Jurkat, Clone E6-1 (cell line): ENCODE measurements around the gene BCAT1.
"Not testable (repeated sequence)": the region's sequence is repeated elsewhere in the genome, so short reads cannot be mapped to it uniquely, and the experiment has no call there.

Experiments used
- DNase-seq: peaks from one replicate; pipeline ENCODE4 v3.0.0-alpha.2; 2011; ENCODE audit warnings: low read depth, low spot score
- H3K4me3 ChIP-seq: 2 replicates; pipeline ENCODE4 v1.5.1; 2011; ENCODE audit warnings: mild to moderate bottlenecking, low read length, control low read depth, moderate library complexity

Gene BCAT1

DNA sequence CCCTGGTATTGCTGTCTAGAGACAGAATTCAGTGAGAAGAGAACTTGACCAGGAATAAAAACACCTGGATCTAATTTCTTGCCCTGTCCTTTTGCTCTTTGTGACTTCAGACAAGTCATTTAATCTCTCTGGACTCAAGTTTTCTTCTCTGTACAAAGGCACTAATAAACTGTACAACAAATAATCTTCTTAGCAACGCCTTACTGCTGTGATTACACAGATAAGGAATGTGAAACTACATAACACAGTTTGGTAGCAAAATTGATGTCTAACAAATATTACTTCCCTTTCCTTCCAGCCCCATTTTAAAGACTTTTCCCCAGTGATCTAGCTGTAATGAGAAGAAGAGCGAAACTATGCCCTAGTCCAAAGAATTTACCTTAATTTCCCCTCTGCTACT lies 69.3 kb downstream of the BCAT1 start:
- DNase-seq = no peak
- H3K4me3 ChIP-seq = no peak overlapping the region

DNA sequence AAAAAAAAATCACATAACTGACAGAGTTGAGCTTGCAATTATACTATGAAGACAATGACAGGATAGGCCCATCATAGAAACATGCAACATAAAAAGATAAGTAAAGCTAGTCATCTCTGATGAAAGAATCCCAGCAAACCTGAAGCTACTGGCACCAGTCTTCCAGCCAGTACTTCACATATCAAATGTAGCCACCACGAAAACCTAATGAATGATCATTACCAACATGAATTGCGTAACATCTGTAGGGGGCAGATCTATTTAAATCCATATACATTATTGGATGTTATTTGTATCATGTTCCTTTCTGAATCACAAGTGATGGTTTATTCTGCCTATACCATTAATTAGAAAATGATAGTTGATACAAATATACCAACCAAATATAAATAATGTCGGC lies 73.9 kb downstream of the BCAT1 start:
- no peak for DNase-seq
- no peak overlapping the region for H3K4me3 ChIP-seq

DNA sequence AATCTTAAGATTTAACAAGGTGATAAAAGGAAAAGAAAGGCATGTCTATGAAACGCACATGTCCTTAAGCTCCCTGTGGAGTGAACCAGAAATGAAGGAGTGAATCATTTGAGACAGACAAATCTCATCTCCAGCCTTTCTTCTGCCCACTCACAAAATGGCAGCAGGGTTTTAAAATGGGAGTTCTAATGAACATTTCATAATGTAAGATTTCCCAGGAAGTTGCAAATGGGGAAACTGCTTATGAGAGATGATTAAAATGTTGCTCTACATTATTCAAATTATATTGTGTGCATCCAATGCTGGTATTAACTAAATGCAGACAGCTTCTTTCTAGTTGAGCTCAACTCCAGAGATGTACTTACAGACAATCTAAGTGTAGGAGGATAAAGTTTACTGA lies 76.7 kb downstream of the BCAT1 start:
- no peak for DNase-seq
- H3K4me3 ChIP-seq = no peak overlapping the region

DNA sequence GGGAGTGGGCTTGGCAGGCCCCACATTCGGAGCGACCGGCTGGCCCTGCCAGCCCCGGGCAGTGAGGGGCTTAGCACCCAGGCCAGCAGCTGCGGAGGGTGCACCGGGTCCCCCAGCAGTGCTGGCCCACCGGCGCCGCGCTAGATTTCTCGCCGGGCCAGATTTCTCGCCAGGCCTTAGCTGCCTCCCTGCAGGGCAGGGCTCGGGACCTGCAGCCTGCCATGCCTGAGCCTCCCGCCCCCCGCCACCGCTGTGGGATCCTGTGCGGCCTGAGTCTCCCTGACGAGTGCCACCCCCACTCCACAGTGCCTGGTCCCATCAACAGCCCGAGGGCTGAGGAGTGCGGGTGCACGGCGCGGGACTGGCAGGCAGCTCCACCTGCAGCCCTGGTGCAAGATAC lies 82.8 kb downstream of the BCAT1 start:
- not testable (repeated sequence) for H3K4me3 ChIP-seq, DNase-seq

DNA sequence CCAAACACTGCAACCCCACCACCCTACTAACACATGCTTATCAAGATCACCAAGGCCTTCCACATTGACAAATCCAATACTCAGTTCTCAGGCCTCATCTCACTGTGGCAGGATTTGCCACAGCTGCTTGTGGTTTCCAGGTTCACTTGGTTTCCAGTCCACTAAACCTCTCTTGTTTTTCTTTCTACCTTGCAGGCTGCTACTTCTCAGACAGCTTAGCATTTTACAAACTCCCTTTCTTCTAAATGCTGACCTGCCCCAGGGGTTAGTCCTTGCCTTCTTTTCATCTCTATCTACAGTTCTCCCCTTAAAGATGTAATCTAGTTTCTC lies 84.1 kb downstream of the BCAT1 start:
- peak; percentile 55 for DNase-seq
- H3K4me3 ChIP-seq = no peak overlapping the region

DNA sequence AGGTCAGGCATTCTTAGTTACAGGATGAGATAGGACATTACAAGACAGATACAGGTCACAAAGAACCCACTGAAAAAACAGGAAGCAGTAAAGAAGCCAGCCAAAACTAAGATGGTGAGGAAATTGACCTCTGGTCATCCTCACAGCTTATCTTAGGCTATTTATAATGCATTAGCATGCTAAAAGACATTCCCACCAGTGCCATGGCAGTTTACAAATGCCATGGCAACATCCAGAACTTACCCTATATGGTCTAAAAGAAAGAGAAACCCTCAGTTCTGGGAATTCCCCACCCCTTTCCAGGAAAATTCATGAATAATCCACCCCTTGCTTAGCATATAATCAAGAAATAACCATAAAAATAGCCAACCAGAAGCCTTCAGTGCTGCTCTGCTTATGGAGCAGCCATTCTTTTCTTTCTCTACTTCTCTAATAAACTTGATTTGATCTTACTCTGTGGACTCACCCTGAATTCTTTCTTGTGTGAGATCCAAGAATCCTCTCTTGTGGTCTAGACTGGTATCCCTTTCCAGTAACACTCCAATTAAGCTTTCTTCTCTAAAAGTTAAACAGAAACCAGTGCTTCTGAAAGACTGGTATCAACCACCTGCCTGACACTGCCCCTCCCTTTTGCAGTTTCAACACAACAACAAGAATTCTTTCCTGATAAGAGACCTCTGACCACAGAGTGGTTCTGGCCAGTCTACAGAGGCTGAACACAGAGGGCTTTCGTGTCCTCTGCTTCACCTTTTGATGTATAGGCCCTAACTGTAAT lies 86.9 kb downstream of the BCAT1 start:
- no peak for DNase-seq
- no peak overlapping the region for H3K4me3 ChIP-seq

DNA sequence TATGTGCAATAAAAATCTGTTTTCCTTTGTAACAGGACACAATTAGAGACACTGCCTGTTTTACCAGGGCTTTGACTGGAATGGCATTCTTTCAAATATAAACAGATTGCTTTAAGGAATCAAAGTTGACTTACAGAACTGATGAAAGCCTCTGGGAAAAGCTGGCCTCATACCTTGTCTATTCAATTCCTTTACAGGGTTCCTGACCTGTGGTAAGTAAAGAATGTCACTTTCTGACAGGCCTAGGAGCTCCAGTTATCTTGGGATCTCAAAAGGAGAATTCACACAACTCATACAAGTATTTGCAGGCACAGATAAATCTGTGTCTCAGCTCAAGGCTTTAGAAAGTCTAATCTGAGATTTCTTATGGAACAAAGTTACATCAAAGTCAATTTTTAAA lies 88.4 kb downstream of the BCAT1 start:
- no peak for DNase-seq

DNA sequence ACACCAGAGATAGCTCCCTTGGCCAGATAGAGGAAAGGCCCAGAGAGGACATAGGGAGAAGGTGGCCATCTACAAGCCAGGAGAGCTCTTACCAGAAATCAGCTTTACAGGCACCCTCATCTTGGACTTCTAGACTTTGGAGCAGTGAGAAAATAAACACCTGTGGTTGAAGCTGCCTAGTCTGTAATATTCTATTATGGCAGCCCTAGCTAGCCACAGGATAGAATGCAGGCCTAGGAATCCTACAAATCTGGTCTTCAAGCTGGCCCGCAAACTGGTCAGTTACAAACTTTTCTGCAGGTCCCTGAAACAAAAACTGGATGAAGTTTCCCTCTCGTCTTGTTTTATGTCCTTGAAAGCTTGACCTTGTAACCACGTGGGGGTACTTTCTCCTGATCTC lies 92.4 kb downstream of the BCAT1 start:
- no peak for DNase-seq
- H3K4me3 ChIP-seq = no peak overlapping the region

More for the DNA sequence above, 88.4 kb downstream of the BCAT1 start:
- no peak overlapping the region for H3K4me3 ChIP-seq

DNA sequence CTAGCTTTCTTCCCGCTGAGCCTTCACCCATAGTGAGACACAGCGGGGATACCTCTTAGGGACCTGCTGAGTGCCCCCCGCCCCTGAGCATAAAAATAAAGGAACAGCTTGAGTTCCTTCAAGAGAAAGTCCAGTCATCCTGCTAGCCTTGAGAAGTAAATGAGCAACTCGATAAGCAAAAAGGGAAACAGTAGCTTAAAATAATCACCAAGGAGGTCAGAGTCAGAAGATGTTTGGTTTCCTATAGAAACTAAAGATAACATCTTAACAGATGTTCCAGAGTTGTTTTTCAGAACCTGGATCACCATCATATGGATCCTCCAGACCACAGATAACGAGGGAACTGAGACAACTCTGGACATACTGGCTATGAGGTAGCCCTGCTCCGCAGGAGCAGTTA lies 94.0 kb downstream of the BCAT1 start:
- no peak overlapping the region for H3K4me3 ChIP-seq
- DNase-seq = no peak

DNA sequence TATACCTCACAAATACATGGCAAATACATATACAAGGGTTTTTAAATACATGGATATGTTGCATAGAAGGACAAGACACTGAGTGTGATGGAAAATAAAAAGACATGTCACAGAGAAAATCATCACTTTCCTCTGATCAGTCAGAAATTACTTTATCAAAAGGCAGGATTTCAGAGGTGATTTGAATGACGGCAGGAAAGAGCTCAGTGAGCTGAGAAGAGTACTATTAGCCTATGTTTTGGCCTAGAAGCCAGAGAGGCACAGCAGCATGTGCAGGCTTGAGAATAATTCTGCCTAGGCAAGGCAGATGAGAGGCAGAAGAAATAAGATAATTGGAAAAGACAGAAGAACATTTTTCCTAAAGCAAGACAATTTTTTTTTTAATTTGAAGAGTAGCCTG lies 94.9 kb downstream of the BCAT1 start:
- DNase-seq = no peak
- H3K4me3 ChIP-seq = no peak overlapping the region

DNA sequence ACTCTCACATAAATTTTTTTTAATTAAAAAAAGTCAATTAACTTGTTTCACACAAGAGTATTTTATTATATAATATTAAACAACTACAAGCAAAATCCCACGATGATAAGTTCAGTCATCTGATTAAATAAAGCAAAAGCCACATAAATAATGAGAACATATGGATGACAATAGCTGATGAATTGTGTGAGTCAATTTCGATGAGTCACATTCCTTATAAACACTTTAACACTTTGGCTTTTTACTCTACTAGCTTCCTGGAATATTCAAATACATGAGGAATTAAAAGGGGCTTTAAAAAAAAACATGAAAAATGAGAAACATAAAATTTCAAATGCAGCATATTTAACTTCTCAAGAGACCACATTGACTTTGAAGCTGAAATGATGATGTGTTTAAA lies 95.3 kb downstream of the BCAT1 start:
- DNase-seq = no peak
- H3K4me3 ChIP-seq = no peak overlapping the region

DNA sequence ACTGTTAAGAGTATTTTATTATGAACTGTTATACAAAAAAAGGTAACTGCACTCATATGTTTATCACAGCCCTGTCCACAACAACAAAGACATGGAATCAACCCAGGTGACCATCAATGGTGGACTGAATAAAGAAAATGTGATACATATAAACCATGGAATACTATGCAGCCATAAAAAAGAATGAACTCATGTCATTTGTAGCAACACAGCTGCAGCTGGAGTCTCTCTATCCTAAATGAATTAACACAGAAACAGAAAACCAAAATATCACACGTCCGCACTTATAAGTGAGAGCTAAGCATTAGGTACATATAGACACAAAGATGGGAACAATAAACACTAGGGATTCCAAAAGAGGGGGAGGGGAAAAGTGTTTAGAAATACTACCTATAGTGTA lies 95.8 kb downstream of the BCAT1 start:
- H3K4me3 ChIP-seq = no peak overlapping the region
- no peak for DNase-seq

DNA sequence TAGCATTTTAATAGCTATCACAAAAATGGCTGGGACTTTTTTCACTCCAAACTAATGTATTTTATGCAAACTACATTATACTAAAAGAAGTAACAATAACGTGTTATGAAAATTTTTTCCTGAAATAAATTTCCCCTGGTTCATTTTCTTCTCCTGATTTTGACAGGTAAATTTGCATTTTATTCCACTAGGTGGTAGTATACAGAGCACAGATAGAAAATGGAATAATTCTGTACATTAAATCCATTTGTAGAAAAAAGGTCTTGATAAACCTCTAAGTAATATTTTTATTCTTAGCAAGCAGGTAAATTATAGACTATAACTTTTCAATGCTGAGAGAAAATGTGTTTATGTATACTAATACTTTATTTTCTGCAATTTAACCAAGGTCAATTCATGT lies 96.5 kb downstream of the BCAT1 start:
- H3K4me3 ChIP-seq = no peak overlapping the region
- no peak for DNase-seq

DNA sequence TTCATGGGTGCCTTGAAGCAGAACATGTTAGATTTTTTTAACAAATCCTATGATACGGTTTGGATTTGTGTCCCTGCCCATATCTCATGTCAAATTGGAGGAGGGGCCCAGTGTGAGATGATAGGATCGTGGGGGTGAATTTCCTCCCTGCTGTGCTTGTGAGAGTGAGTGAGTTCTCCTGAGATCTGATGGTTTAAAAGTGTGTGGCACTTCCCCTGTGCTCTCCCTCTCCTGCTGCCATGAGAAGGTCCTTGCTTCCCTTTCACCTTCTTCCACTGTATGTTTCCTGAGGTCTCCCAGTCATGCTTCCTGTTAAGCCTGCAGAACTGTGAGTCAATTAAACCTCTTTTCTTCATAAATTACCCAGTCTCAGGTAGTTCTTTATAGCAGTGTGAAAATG lies 97.0 kb downstream of the BCAT1 start:
- not testable (repeated sequence) for H3K4me3 ChIP-seq, DNase-seq

DNA sequence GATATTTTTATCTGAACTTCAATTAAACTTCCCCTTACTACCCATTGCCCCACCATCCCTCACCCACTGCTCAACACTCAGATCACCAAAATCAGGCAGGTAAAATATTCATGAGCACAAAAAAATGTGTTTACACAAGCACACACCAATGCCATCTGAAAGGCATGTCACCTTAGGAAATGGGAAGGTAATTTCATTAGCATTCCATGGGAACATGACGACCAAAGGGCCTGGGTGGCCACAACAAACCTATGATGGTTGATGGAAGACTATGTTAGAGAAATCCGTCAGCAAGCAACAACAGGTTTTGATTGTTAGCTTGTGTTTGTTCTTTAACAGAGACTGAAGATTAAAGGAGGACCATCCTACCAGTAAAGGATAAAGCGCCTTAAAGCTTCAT lies 97.6 kb downstream of the BCAT1 start:
- H3K4me3 ChIP-seq = no peak overlapping the region
- DNase-seq = no peak

DNA sequence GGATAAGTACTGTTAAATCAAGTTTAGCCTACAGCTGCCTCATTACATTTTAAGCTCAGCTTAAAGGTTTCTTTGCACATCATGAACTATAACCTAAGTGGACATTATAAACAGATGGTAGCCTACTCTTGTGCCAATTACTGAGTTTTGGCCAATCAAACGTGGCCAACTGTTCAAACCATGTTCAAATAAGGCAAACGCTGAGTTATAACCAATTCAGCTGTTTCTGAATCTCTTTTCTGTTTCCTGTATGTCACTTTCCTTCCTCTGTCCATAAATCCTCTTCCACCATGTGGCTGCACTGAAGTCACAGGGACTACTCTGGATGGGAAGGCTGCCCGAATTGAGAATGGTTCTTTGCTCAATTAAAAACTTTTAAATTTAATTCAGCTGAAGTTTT lies 98.4 kb downstream of the BCAT1 start:
- H3K4me3 ChIP-seq = no peak overlapping the region
- no peak for DNase-seq

DNA sequence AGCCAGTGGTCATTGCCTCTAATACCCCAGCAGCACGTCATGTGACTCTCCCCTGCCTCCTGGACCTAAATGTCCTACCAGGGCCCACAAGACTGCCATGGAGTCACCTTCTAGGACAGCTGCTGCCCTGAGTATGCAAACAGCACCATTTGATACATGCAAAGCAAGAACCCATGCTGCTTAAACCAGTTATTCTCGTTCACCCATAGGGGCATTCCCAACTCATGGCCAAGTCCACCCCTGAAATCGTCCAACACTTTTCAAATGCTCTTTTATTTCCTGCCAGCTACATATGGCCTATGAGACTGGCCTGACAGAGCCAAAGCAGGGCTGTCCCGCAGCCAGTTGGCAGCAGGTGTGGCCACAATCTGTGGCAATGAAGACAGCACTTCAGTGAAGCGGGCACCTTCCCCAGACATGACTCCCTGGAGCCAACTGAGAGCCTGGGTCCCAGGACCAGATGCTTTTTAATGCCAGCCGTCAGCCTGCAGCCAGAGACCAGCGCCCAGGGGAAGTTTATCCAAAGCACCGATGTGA lies 99.9 kb downstream of the BCAT1 start:
- no peak for DNase-seq
- H3K4me3 ChIP-seq = no peak overlapping the region

DNA sequence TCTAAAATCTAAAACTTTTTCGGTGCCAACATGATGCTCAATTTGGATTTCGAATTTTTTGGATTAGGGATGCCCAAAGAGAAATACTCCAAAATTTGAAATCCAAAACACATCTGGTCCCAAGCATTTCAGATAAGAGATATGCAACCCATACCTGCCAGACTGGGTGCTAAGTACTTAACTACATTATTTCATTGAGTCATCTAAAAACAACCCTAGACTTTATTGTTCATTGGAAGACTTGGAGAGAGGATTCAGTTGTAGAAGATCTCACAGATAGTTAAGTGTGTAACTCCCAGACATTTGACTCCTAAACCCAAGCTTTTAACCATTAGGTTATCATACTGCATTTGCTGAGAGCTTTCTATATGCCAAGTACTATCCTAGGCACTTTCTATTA lies 102.2 kb downstream of the BCAT1 start:
- DNase-seq = no peak
- no peak overlapping the region for H3K4me3 ChIP-seq

DNA sequence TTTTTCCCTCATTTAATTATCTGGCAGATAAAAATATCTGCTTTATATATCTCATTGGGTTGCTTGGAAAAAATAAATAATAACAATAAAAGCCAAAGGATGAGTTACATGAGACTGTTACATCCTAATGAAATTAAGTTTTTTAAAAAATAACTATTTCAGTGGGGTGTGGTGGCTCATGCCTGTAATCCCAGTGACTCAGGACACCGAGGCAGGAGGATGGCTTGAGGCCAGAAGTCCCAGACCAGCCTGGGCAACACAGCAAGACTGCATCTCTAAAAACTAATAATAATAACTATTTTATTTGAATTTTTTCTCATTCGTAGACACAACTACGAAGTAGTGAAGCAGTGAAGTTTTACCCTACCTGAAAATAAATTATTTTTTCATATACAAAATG lies 103.3 kb downstream of the BCAT1 start:
- no peak overlapping the region for H3K4me3 ChIP-seq
- DNase-seq = no peak

DNA sequence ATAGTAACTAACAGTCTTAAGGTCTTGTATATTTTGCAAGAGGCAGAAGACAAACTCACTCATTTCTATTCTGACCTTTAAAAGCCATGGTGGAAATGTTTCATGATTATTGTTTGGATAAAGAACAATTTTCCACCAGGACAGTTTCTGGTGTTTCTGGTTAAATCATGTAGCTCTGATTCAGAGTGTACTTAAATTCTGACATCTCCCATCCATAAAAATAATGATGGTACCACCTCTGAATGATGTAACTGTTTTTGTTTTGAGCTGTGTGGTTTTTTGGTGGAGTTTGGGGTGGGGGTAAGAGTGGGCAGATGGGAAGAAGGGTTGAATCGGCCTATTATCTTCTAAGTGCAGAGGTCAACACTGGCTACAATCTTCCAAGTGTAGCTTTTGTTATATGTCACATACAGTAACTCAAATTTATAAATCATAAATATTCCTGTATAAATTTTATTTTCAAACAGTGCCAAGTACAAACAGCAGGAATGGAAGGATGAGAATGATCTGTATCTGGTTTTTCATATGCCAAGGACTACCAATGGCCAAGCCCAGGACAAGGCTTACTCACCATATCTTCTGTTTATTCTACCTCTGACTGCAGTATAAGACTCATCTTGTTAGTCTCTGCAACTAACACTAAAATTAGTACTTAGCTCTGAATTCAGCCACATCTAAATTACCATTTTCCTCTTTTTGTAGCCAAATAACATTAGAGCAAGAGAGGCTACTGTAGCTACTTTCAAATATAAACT lies 108.7 kb downstream of the BCAT1 start:
- no peak for DNase-seq
- H3K4me3 ChIP-seq = no peak overlapping the region
